HG03159 (cell line): ENCODE measurements around the gene RAB6B.

Source experiments
- ATAC-seq: cut with Tn5 transposase; IDR thresholded peaks from one replicate; pipeline ENCODE4 v1.9.1; 2021; ENCODE audit warnings: mild to moderate bottlenecking, moderate library complexity; ENCODE audit not compliant: unreplicated experiment

RAB6B gene

GRCh38 chr3:133896002-133896761, 500 bp upstream of the RAB6B start:
- ATAC-seq: no peak

GRCh38 chr3:133894353-133895207, 1.1 kb downstream of the RAB6B start:
- ATAC-seq: no peak

GRCh38 chr3:133893683-133894352, 1.9 kb downstream of the RAB6B start:
- no peak for ATAC-seq

- ATAC-seq: no peak
Observed at GRCh38 chr3:133892541-133893231, 3.0 kb downstream of the RAB6B start.

GRCh38 chr3:133891662-133892378, 3.9 kb downstream of the RAB6B start:
- no peak for ATAC-seq

GRCh38 chr3:133890972-133891644, 4.6 kb downstream of the RAB6B start:
- no peak for ATAC-seq

GRCh38 chr3:133890037-133890436, 5.6 kb downstream of the RAB6B start:
- ATAC-seq: no peak

- no peak for ATAC-seq
Observed at GRCh38 chr3:133888726-133889340, 6.8 kb downstream of the RAB6B start.

GRCh38 chr3:133887803-133888703, 7.6 kb downstream of the RAB6B start:
- ATAC-seq: no peak

- no peak for ATAC-seq
Observed at GRCh38 chr3:133887074-133887802, 8.4 kb downstream of the RAB6B start.

GRCh38 chr3:133886031-133886722, 9.5 kb downstream of the RAB6B start:
- ATAC-seq: no peak

- no peak for ATAC-seq
Observed at GRCh38 chr3:133884887-133885711, 10.6 kb downstream of the RAB6B start.

GRCh38 chr3:133884054-133884886, 11.4 kb downstream of the RAB6B start:
- ATAC-seq: no peak

GRCh38 chr3:133883641-133884040, 12.0 kb downstream of the RAB6B start:
- ATAC-seq: no peak

- ATAC-seq: no peak
Observed at GRCh38 chr3:133882986-133883586, 12.6 kb downstream of the RAB6B start.
